COLO668 (cell line): ENCODE data around the gene SLC43A2.

Experiments
- DNase-seq: peaks from one replicate; lab custom pipeline; 2025; ENCODE audit not compliant: unreplicated experiment; lab: John Stamatoyannopoulos, UW

SLC43A2 gene

GRCh38 chr17:1624650-1625049 is 4.0 kb downstream of the SLC43A2 start:
- DNase-seq = no peak

DNA sequence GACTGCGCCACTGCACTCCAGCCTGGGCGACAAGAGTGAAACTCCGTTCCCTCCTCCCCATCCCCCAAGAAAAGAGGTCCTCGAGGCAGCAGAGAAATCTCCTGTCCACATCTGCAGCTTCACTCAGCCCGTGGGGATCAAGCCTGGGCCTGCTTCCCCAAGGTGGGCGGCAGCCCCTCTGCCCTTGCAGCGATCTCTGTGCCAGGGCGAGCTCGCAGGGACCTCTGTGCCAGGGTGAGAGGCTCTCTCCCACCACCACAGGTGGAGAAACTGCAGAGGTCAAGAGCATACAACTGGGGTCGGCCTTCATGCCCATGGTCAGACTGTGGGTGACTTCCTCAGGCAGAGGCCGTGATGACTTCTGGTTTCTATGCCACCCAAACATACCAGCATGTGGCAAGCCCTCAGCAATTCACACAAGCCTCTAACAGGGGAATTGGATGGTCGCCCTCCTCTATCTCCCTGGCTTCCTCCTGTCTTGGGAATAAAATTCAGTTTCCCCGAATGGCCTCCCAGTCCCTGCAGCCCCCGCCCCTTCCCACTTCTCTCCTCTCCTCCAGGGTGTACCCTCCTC is 5.5 kb downstream of the SLC43A2 start:
- no peak for DNase-seq

GRCh38 chr17:1621273-1621954 is 7.2 kb downstream of the SLC43A2 start:
- DNase-seq = no peak

- no peak for DNase-seq
Observed at GRCh38 chr17:1620486-1620885, 8.1 kb downstream of the SLC43A2 start.

- no peak for DNase-seq
Observed at GRCh38 chr17:1617620-1618174, 10.9 kb downstream of the SLC43A2 start.

- DNase-seq = no peak
Observed at GRCh38 chr17:1616101-1616500, 12.5 kb downstream of the SLC43A2 start.

- DNase-seq = no peak
Observed at GRCh38 chr17:1612400-1612799, 16.2 kb downstream of the SLC43A2 start.

DNA sequence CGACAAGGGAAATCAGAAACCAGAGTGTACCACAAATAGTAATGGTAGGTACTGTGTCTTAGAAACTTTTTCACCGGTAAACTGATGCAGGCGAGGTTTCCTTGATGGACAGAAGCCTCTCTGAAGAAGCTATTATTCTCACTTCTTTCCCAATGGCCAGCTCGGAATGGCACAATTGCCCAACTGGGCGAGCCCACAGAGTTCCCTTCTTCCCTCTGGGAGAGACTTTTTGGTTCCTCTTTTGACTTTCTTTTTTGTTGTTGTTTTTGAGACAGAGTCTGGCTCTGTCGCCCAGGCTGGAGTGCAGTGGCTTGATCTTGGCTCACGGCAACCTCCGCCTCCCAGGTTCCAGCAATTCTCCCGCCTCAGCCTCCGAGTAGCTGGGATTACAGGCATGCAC is 16.9 kb downstream of the SLC43A2 start:
- no peak for DNase-seq

DNA sequence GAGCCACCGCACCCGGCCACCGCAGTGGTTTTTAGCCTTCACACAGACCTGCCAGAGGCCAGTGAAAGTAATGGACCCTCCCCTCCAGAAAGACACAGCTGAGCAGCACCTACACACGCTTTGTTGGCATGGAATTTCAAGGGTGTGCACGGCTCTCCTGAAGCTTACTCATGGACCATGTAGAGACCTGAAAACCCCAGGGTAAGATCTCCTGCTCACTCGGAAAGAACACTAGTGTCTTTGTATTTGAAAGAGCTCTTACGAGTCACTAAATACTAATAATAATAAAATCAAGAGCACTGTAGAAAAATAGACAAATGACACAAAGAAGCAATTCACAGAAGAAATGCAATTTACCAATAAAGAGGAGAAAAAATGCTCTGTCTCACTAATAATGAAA is 20.0 kb downstream of the SLC43A2 start:
- DNase-seq = no peak

DNA sequence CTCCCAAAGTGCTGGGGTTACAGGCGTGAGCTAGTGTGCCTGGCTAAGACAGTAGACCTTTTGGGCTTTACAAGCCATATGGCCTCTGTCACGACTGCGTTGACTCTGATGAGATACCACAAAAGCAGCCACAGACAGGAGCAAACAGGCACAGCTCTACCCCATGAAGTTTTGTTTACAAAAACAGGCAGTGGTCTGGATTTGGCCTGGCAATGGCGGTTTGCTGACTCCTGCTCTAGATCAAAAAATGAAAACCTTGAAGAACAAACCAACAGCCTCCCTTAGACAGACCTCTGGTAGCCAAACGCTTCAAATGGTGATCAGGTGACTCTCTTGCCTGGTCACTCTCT is 20.7 kb downstream of the SLC43A2 start:
- no peak for DNase-seq

GRCh38 chr17:1606352-1606985 is 22.2 kb downstream of the SLC43A2 start:
- peak; percentile 9 for DNase-seq

DNA sequence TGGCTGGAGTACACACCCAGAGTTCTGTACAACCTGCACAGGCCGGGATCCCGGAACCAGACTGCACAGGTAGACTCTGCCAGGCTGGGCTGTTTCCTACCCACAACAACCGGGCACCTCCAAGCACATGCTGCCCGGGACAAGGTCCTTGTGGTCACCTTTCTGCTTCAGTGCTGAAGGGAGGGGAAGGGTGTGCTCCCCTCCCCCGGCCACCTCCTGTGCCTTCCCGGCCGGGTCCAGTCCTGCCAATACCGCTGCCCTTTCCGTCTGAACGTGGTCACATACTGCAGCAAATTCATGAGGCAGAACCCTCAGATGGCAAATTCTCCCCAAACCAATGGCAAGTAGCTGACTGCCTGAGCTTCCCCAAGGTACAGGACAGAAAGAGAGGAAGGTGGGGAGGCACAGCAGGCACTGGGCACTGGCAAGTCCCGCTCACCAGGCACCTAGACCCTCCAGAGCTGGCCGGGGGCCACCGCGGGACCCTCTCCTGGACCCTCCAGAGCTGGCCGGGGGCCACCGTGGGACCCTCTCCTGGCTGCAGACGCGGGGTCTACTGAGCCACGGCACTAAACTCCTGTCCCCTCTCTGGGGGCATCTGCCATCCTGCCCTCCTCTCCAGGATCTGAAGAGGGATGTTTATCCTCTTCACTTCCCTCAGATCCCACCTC is 22.8 kb downstream of the SLC43A2 start:
- no peak for DNase-seq

GRCh38 chr17:1604831-1605528 is 23.7 kb downstream of the SLC43A2 start:
- no peak for DNase-seq

GRCh38 chr17:1601571-1601970 is 27.1 kb downstream of the SLC43A2 start:
- no peak for DNase-seq

- DNase-seq = no peak
Observed at GRCh38 chr17:1598399-1599095, 30.1 kb downstream of the SLC43A2 start.

GRCh38 chr17:1597861-1598342 is 30.7 kb downstream of the SLC43A2 start:
- DNase-seq = no peak

DNA sequence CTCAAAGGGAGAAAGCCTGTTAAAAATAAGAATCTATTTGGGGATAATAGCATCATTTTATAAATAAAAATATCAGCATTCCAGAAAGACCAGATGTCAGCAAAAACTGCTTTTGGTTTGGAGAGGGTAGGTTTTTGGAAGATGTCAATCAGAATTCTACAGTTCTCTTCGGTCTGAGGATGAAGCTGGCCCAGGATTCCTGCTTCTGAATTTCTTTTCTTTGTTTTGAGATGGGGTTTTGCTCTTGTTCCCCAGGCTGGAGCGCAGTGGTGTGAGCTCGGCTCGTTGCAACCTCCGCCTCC is 35.1 kb downstream of the SLC43A2 start:
- no peak for DNase-seq

DNA sequence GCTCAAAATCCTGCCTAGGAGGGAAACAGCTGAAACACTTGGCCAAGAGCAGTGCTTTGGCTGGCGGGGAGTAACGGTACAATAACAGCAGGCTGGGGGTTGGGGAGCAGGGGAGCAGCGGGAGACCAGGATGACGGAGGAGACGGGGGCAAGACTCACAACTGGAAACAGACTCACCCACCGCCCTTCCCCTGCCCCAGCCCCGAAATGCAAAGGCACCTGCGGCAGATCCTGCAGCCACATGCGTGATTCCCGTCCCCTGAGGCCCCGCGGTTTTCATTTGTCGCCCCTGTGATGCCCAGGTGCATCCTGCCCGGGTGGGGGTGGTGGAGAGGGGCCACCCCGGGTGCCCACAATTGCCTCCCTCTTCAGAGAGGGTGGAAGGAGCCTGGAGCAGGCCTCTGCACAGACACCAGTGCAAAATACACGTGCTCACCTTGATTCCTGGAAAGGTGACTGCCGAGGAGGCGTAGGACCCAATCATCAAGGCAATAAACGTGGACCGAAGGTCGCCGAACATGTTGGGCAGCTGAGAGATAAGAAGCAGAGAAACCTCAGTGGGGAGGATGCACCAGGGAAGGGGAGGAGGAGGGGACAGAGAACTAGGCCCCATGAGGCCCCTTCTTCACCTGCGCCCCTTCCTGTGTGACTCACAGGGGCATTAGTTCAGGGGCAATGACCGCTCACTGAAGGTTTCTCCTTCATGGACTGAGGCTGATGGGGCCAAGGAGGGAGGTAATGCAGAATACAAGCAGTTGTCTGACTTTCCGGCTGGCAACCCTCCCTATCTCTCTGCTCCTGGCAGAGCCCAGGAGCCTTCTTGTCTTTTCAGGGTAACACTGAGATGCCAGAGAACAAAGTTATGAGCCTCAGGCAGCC is 35.6 kb downstream of the SLC43A2 start:
- no peak for DNase-seq

DNA sequence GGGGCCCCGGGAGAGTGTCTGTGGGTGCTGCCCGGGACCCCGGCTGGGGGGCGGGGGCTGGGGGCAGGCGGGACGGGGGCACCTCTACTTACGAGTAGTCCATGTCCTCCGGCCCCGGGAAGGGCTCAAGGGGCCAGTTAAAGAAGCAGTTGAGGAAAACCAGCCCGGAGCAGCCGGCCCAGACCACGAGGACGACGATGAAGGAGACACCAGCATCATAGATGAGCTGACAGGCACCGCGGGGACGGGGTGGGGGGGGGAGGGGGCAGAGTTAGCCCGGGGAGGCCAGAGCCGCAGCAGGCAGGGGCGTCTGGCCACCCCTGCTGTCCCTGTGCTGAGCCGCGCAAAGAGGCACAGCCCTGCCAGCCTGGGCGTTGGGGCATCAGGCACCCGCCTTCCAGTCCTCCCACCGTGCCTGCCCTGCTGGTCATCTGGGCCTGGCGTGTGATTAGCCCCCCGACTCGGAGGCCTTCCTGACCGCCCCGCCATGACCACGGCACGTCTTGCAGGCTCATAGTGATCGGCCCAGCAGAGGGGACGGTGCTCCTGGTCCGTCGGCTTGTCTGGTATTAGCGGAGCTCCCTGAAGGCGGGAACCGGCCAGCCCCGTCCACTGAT is 37.1 kb downstream of the SLC43A2 start:
- DNase-seq = no peak
